ENCODE results near the gene CDH20.

DNA sequence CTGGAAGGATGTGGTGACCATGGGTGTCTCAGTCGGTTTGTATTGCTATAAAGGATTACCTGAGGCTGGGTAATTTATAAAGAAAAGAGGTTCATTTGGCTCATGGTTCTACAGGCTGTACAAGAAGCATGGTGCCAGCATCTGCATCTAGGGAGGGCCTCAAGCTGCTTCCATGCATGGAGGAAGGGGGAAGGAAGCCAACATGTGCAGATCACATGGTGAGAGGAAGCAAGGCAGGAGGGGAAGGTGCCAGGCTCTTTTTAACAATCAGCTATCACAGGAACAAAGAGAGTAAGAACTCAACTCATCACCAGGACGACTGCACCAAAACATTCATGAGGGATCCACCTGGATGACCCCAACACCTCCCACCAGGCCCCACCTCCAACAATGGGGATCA, 209.4 kb downstream of the CDH20 start:
- TF ChIP-seq, protein P1, sequence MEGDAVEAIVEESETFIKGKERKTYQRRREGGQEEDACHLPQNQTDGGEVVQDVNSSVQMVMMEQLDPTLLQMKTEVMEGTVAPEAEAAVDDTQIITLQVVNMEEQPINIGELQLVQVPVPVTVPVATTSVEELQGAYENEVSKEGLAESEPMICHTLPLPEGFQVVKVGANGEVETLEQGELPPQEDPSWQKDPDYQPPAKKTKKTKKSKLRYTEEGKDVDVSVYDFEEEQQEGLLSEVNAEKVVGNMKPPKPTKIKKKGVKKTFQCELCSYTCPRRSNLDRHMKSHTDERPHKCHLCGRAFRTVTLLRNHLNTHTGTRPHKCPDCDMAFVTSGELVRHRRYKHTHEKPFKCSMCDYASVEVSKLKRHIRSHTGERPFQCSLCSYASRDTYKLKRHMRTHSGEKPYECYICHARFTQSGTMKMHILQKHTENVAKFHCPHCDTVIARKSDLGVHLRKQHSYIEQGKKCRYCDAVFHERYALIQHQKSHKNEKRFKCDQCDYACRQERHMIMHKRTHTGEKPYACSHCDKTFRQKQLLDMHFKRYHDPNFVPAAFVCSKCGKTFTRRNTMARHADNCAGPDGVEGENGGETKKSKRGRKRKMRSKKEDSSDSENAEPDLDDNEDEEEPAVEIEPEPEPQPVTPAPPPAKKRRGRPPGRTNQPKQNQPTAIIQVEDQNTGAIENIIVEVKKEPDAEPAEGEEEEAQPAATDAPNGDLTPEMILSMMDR (IDR thresholded peaks at IDR 0.05): no peak
- TF ChIP-seq POLR2A (IDR thresholded peaks at IDR 0.05; ENCODE audit: low read length) (no peak), MAZ (IDR thresholded peaks at IDR 0.05; ENCODE audit: borderline replicate concordance, low read depth, low read length) (no peak), CHD4 (IDR thresholded peaks at IDR 0.05; ENCODE audit: borderline replicate concordance) (no peak), KDM5A (IDR thresholded peaks at IDR 0.05) (no peak), CEBPB (IDR thresholded peaks at IDR 0.05) (no peak), JUN (IDR thresholded peaks at IDR 0.05) (no peak), USF2 (IDR thresholded peaks at IDR 0.05) (no peak), ESRRA (IDR thresholded peaks at IDR 0.05; ENCODE audit: borderline replicate concordance, low read length) (no peak), CBX2 (IDR thresholded peaks at IDR 0.05; ENCODE audit: borderline replicate concordance, low read depth) (no peak)
- TF ChIP-seq, protein P2, sequence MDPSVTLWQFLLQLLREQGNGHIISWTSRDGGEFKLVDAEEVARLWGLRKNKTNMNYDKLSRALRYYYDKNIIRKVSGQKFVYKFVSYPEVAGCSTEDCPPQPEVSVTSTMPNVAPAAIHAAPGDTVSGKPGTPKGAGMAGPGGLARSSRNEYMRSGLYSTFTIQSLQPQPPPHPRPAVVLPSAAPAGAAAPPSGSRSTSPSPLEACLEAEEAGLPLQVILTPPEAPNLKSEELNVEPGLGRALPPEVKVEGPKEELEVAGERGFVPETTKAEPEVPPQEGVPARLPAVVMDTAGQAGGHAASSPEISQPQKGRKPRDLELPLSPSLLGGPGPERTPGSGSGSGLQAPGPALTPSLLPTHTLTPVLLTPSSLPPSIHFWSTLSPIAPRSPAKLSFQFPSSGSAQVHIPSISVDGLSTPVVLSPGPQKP (IDR thresholded peaks at IDR 0.05; ENCODE audit: low read depth, low read length): no peak
- TF ChIP-seq, protein P3, sequence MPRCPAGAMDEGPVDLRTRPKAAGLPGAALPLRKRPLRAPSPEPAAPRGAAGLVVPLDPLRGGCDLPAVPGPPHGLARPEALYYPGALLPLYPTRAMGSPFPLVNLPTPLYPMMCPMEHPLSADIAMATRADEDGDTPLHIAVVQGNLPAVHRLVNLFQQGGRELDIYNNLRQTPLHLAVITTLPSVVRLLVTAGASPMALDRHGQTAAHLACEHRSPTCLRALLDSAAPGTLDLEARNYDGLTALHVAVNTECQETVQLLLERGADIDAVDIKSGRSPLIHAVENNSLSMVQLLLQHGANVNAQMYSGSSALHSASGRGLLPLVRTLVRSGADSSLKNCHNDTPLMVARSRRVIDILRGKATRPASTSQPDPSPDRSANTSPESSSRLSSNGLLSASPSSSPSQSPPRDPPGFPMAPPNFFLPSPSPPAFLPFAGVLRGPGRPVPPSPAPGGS (IDR thresholded peaks at IDR 0.05): no peak

Data from A549 (cell line).